Erythroblast (primary cell): ENCODE measurements around the gene CCHCR1.

Source experiments
- GATA1 ChIP-seq: IDR thresholded peaks from 2 replicates; pipeline ENCODE4 v1.6.1; 2011; ENCODE audit warnings: low read depth, mild to moderate bottlenecking, control low read depth, low read length, moderate library complexity
- POLR2A ChIP-seq: IDR thresholded peaks from 2 replicates; pipeline ENCODE4 v1.6.1; 2011; ENCODE audit warnings: mild to moderate bottlenecking, low read length

- TF ChIP-seq POLR2A = no peak
- no peak for TF ChIP-seq GATA1
These were observed 26.0 kb downstream of the CCHCR1 start for GRCh38 chr6:31131595-31131994.
